SK-N-SH treated with all-trans-retinoic acid at 6 μM for 48 hours (cell line): ENCODE measurements around the gene SERPINA1.

Experiments used
- ATAC-seq: fragments of 200-7000 bp; cut with Tn5 transposase; 3 replicates; pipeline ENCODE4 v1.9.1; 2020; ENCODE audit warnings: mild to moderate bottlenecking, moderate library complexity
- ARNTL ChIP-seq: fragments of 450-650 bp; formaldehyde crosslinking; IDR thresholded peaks from 2 replicates; pipeline ENCODE4 v1.5.0; 2020; ENCODE audit warnings: low read depth, mild to moderate bottlenecking, moderate library complexity, borderline replicate concordance
- CSDC2 ChIP-seq: fragments of 250-450 bp; sonication (Bioruptor Pico); IDR thresholded peaks from 2 replicates; pipeline ENCODE4 v1.5.0; 2020; ENCODE audit warnings: mild to moderate bottlenecking, moderate library complexity
- ESRRG ChIP-seq: fragments of 250-450 bp; sonication (Bioruptor Pico); IDR thresholded peaks from 2 replicates; pipeline ENCODE4 v1.6.1; 2021; ENCODE audit warnings: mild to moderate bottlenecking
- ISL1 ChIP-seq: fragments of 250-450 bp; sonication (Bioruptor Pico); IDR thresholded peaks from 2 replicates; pipeline ENCODE4 v2.1.2; 2022; ENCODE audit warnings: mild to moderate bottlenecking, moderate library complexity
- OSR1 ChIP-seq: fragments of 250-450 bp; sonication (Bioruptor Pico); IDR thresholded peaks from 2 replicates; pipeline ENCODE4 v1.8.0; 2022; ENCODE audit warnings: moderate library complexity, mild to moderate bottlenecking, inconsistent platforms
- POU6F1 ChIP-seq: fragments of 250-450 bp; sonication (Bioruptor Pico); IDR thresholded peaks from 2 replicates; pipeline ENCODE4 v1.8.0; 2021; ENCODE audit warnings: low read depth, mild to moderate bottlenecking, moderate library complexity, borderline replicate concordance
- PPARA ChIP-seq: fragments of 250-450 bp; sonication (Bioruptor Pico); IDR thresholded peaks from 2 replicates; pipeline ENCODE4 v1.5.0; 2020; ENCODE audit warnings: mild to moderate bottlenecking, borderline replicate concordance
- RARB ChIP-seq: fragments of 250-450 bp; sonication (Bioruptor Pico); IDR thresholded peaks from 2 replicates; pipeline ENCODE4 v1.8.0; 2021; ENCODE audit warnings: mild to moderate bottlenecking, moderate library complexity
- SNAI2 ChIP-seq: fragments of 250-450 bp; sonication (Bioruptor Pico); IDR thresholded peaks from 2 replicates; pipeline ENCODE4 v1.5.0; 2020; ENCODE audit warnings: mild to moderate bottlenecking, moderate library complexity
- TCF4 ChIP-seq: fragments of 250-450 bp; sonication (Bioruptor Pico); IDR thresholded peaks from 2 replicates; pipeline ENCODE4 v1.8.0; 2021; ENCODE audit warnings: mild to moderate bottlenecking, moderate library complexity, borderline replicate concordance
- TOX ChIP-seq: fragments of 250-450 bp; sonication (Bioruptor Pico); IDR thresholded peaks from 2 replicates; pipeline ENCODE4 v1.8.0; 2021; ENCODE audit warnings: mild to moderate bottlenecking, moderate library complexity, borderline replicate concordance
- TSHZ2 ChIP-seq: fragments of 250-450 bp; sonication (Bioruptor Pico); IDR thresholded peaks from 2 replicates; pipeline ENCODE4 v1.5.0; 2020; ENCODE audit warnings: mild to moderate bottlenecking, moderate library complexity
- ZC3H10 ChIP-seq: fragments of 250-450 bp; sonication (Bioruptor Pico); IDR thresholded peaks from 2 replicates; pipeline ENCODE4 v1.5.1; 2021; ENCODE audit warnings: mild to moderate bottlenecking, moderate library complexity
- ZFP3 ChIP-seq: fragments of 250-450 bp; sonication (Bioruptor Pico); IDR thresholded peaks from 2 replicates; pipeline ENCODE4 v1.5.0; 2020; ENCODE audit warnings: mild to moderate bottlenecking, moderate library complexity
- ZFP30 ChIP-seq: fragments of 450-650 bp; formaldehyde crosslinking; IDR thresholded peaks from 2 replicates; pipeline ENCODE4 v1.5.0; 2022; ENCODE audit warnings: mild to moderate bottlenecking, moderate library complexity
- ZNF565 ChIP-seq: fragments of 450-650 bp; formaldehyde crosslinking; conservative IDR thresholded peaks from 2 replicates; pipeline ENCODE4 v1.5.0; 2020; ENCODE audit warnings: low read depth, mild to moderate bottlenecking, moderate library complexity
- ZNF70 ChIP-seq: fragments of 450-650 bp; formaldehyde crosslinking; IDR thresholded peaks from 2 replicates; pipeline ENCODE4 v1.5.0; 2020; ENCODE audit warnings: mild to moderate bottlenecking, moderate library complexity
- ZNF8 ChIP-seq: fragments of 450-650 bp; formaldehyde crosslinking; IDR thresholded peaks from 2 replicates; pipeline ENCODE4 v1.5.0; 2020; ENCODE audit warnings: mild to moderate bottlenecking, moderate library complexity
- TF ChIP-seq, protein P1 (sequence below): fragments of 250-450 bp; sonication (Bioruptor Pico); IDR thresholded peaks from 2 replicates; pipeline ENCODE4 v1.5.1; 2020; ENCODE audit warnings: low read depth, mild to moderate bottlenecking, moderate library complexity
- TF ChIP-seq, protein P2 (sequence below): fragments of 250-450 bp; sonication (Bioruptor Pico); IDR thresholded peaks from 2 replicates; pipeline ENCODE4 v1.8.0; 2020; ENCODE audit warnings: mild to moderate bottlenecking, moderate library complexity, borderline replicate concordance
- TF ChIP-seq, protein P3 (sequence below): fragments of 250-450 bp; sonication (Bioruptor Pico); IDR thresholded peaks from 2 replicates; pipeline ENCODE4 v1.5.1; 2021; ENCODE audit warnings: mild to moderate bottlenecking, moderate library complexity

Gene SERPINA1

DNA sequence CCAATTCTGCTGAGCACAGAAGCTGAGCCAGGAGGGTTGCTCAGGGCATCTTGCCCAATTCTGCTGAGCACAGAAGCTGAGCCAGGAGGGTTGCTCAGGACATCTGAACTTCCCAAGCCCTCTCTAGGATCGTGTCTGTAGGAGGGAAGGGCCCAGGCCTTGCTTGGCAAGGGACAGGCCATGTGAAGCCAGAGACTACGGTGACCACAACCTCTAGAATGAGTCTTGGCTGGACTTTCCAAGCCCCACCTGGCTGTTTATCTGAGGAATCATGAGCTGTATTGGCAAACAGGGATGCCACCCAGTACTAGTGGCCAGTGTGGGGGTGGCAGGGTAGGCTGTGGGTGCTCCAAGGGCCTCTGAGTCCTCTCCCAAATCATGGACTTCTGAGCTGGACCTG is 57.5 kb downstream of the SERPINA1 start (continued):
- TF ChIP-seq TSHZ2 (no peak), ZNF565 (no peak), ZNF70 (CRISPR knock-in tag) (no peak), ISL1 (CRISPR knock-in tag) (no peak), TCF4 (CRISPR knock-in tag) (no peak), ESRRG (CRISPR knock-in tag) (no peak), ZC3H10 (CRISPR knock-in tag) (no peak)
- TF ChIP-seq, all 23 proteins: peak for 0

GRCh38 chr14:94330432-94330831 is 58.0 kb downstream of the SERPINA1 start:
- TF ChIP-seq TSHZ2 (no peak), ESRRG (CRISPR knock-in tag) (no peak), POU6F1 (CRISPR knock-in tag) (no peak), ARNTL (no peak), PPARA (CRISPR knock-in tag) (no peak), OSR1 (CRISPR knock-in tag) (no peak)
- no peak for ATAC-seq

- no peak for ATAC-seq
- no peak for TF ChIP-seq POU6F1 (CRISPR knock-in tag)
- TF ChIP-seq ISL1 (CRISPR knock-in tag) = no peak
- no peak for TF ChIP-seq RARB (CRISPR knock-in tag)
- TF ChIP-seq, protein P1, sequence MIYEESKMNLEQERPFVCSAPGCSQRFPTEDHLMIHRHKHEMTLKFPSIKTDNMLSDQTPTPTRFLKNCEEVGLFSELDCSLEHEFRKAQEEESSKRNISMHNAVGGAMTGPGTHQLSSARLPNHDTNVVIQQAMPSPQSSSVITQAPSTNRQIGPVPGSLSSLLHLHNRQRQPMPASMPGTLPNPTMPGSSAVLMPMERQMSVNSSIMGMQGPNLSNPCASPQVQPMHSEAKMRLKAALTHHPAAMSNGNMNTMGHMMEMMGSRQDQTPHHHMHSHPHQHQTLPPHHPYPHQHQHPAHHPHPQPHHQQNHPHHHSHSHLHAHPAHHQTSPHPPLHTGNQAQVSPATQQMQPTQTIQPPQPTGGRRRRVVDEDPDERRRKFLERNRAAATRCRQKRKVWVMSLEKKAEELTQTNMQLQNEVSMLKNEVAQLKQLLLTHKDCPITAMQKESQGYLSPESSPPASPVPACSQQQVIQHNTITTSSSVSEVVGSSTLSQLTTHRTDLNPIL (CRISPR knock-in tag) = no peak
- TF ChIP-seq ZNF70 (CRISPR knock-in tag) = no peak
- TF ChIP-seq, protein P2, sequence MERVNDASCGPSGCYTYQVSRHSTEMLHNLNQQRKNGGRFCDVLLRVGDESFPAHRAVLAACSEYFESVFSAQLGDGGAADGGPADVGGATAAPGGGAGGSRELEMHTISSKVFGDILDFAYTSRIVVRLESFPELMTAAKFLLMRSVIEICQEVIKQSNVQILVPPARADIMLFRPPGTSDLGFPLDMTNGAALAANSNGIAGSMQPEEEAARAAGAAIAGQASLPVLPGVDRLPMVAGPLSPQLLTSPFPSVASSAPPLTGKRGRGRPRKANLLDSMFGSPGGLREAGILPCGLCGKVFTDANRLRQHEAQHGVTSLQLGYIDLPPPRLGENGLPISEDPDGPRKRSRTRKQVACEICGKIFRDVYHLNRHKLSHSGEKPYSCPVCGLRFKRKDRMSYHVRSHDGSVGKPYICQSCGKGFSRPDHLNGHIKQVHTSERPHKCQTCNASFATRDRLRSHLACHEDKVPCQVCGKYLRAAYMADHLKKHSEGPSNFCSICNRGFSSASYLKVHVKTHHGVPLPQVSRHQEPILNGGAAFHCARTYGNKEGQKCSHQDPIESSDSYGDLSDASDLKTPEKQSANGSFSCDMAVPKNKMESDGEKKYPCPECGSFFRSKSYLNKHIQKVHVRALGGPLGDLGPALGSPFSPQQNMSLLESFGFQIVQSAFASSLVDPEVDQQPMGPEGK (CRISPR knock-in tag) = no peak
- TF ChIP-seq ARNTL = no peak
- no peak for TF ChIP-seq OSR1 (CRISPR knock-in tag)
- TF ChIP-seq, protein P3, sequence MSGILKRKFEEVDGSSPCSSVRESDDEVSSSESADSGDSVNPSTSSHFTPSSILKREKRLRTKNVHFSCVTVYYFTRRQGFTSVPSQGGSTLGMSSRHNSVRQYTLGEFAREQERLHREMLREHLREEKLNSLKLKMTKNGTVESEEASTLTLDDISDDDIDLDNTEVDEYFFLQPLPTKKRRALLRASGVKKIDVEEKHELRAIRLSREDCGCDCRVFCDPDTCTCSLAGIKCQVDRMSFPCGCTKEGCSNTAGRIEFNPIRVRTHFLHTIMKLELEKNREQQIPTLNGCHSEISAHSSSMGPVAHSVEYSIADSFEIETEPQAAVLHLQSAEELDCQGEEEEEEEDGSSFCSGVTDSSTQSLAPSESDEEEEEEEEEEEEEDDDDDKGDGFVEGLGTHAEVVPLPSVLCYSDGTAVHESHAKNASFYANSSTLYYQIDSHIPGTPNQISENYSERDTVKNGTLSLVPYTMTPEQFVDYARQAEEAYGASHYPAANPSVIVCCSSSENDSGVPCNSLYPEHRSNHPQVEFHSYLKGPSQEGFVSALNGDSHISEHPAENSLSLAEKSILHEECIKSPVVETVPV = no peak
- TF ChIP-seq TSHZ2 = no peak
- no peak for TF ChIP-seq TCF4 (CRISPR knock-in tag)
- no peak for TF ChIP-seq ZNF8
- no peak for TF ChIP-seq PPARA (CRISPR knock-in tag)
- TF ChIP-seq ZC3H10 (CRISPR knock-in tag) = no peak
- TF ChIP-seq SNAI2 (CRISPR knock-in tag) = no peak
- TF ChIP-seq ZFP30 (CRISPR knock-in tag) = no peak
- no peak for TF ChIP-seq CSDC2 (CRISPR knock-in tag)
- no peak for TF ChIP-seq ZFP3 (CRISPR knock-in tag)
- no peak for TF ChIP-seq TOX (CRISPR knock-in tag)
These were observed 58.5 kb downstream of the SERPINA1 start for GRCh38 chr14:94329857-94330256.
